GM12891 (cell line): ENCODE results near the gene ASB7.
A peak's percentile ranks its signal among the peaks of the same experiment; 100 is the strongest.

Source experiments
- DNase-seq: peaks from one replicate; pipeline ENCODE4 v3.0.0; 2011; ENCODE audit warnings: low spot score; ENCODE audit not compliant: insufficient read length
- FAIRE-seq: peaks from 2 replicates; lab custom pipeline; 2011; peaks lifted over from hg19 to GRCh38; lab: Jason Lieb, UNC
- PAX5 ChIP-seq: IDR thresholded peaks from 2 replicates; pipeline ENCODE4 v1.6.1; 2011; ENCODE audit warnings: low read length, moderate library complexity, mild to moderate bottlenecking; ENCODE audit not compliant: insufficient read depth, severe bottlenecking
- POLR2A ChIP-seq: IDR thresholded peaks from 2 replicates; pipeline ENCODE4 v1.6.1; 2011; ENCODE audit warnings: low read depth, low read length, control low read depth
- POLR2AphosphoS5 ChIP-seq: IDR thresholded peaks from 2 replicates; pipeline ENCODE4 v1.6.1; 2011; ENCODE audit warnings: low read depth, low read length, control low read depth
- POU2F2 ChIP-seq: IDR thresholded peaks from 2 replicates; pipeline ENCODE4 v1.6.1; 2011; ENCODE audit warnings: low read depth, mild to moderate bottlenecking, control low read depth, low read length, moderate library complexity
- SPI1 ChIP-seq: IDR thresholded peaks from 2 replicates; pipeline ENCODE4 v1.6.1; 2011; ENCODE audit warnings: low read depth, low read length, control low read depth
- TAF1 ChIP-seq: IDR thresholded peaks from 2 replicates; pipeline ENCODE4 v1.6.1; 2011; ENCODE audit warnings: low read depth, low read length, control low read depth

The ASB7 gene

DNA sequence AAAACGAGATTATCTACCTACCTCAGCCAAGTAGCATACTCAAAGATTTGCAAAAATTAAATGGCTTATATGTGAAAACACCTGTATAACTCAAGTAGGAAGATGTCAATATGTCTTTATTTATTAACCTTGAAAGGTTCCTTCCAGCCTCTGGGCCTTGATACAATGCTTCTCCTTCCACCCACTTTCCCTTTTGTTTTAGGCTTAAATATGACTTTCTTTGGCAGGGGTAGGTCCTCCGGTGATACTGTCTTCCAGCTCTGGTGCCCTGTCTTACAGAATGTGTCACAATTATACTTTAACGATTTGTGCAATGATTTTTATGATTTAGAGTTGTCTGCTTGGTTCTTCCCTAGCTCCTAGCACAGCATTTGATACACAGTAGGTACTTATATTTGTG is 4.5 kb upstream of the ASB7 start:
- TF ChIP-seq TAF1 (no peak), PAX5 (no peak), POU2F2 (no peak), POLR2AphosphoS5 (no peak), SPI1 (no peak), POLR2A (no peak)
- DNase-seq (no peak), FAIRE-seq (no peak)

DNA sequence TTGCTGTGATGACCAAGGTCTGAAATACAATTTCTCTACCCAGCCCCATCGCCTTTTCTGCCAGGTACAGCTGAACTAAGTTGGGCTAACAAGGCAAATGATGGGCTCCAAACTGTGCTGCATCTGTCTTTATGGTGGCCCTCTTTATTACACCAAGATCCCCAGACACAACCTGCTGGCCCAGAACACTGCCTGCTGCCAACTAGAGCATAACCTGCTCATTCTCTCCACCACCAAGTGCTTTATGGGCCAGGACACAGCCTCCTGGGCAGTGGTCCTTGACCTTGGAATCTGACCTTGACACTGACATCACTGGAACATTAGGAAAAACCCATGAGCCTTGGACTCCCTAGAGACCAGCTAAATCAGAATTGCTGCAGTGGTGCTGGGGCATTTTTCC is 3.7 kb upstream of the ASB7 start:
- FAIRE-seq = no peak
- TF ChIP-seq POLR2A = no peak
- TF ChIP-seq POU2F2 = no peak
- no peak for TF ChIP-seq TAF1
- TF ChIP-seq POLR2AphosphoS5 = no peak
- TF ChIP-seq SPI1 = no peak
- no peak for TF ChIP-seq PAX5

DNA sequence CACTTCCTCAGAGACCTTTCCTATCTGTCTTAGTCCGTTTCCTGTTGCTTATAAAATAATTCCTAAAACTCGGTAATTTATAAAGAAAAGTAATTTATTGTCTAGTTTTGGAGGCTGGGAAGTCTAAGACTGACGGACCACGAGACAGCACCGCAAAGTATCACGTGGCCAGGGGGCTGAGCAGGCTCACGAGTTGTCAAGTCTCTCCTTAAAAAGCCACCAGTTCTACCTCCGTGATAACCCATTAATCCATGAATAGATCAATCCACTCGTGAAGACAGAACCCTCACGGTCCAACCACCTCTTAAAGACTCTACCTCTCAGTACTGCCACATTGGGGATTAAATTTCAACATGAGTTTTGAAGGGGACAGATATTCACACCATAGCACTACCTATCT is 1.2 kb upstream of the ASB7 start:
- DNase-seq = no peak
- FAIRE-seq = no peak
- no peak for TF ChIP-seq POU2F2
- no peak for TF ChIP-seq TAF1
- no peak for TF ChIP-seq PAX5
- TF ChIP-seq POLR2AphosphoS5 = no peak
- no peak for TF ChIP-seq SPI1
- TF ChIP-seq POLR2A = no peak

More for the DNA sequence above, 3.7 kb upstream of the ASB7 start:
- DNase-seq = no peak

- DNase-seq = no peak
- FAIRE-seq = peak; percentile 20
- TF ChIP-seq SPI1 = no peak
- no peak for TF ChIP-seq PAX5
Observed at GRCh38 chr15:100601617-100602063, 749 bp upstream of the ASB7 start.

DNA sequence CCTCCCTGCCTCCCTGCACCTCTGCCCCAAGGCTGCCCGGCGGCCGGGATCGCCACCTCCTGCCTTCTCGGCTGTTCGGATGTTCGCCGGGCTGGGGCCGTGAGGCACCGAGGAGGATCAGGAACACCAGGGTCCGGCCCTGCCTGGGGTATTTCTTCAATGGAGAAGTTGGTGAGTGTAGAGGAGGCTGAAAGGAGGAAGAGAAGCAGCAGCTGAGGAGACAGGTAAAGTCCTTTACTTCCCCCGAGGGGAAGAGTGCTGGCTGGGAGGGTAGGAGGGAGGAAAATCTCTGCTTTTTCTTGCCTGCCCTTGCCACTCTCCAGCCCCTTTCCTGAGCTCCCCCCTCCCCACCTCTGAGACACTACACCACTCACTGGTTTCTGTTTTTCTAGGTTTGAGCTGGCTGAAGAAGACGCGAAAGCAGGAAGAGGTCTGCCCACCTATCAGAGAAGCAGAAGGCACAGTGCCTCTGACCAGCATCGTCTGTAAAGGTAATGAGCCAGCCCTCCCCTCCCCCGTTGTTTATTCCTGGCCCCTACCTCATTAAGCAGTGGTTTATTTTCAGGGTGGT is 519 bp downstream of the ASB7 start:
- peak; percentile 26 for DNase-seq
- peak; percentile 68 for TF ChIP-seq POLR2AphosphoS5
- TF ChIP-seq SPI1 = no peak; the same call in 1 of the 2 replicates
- TF ChIP-seq POU2F2 = 0 out of 2 replicates have a peak, but pooled peaks have one; percentile 28
- peak; percentile 57; the same call in 1 of the 2 replicates for TF ChIP-seq POLR2A
- peak; percentile 24; the same call in 1 of the 2 replicates for TF ChIP-seq TAF1
- TF ChIP-seq PAX5 = no peak
- FAIRE-seq = peak; percentile 87

GRCh38 chr15:100612539-100612938 is 10.2 kb downstream of the ASB7 start:
- no peak for TF ChIP-seq SPI1
- TF ChIP-seq TAF1 = no peak
- no peak for TF ChIP-seq POU2F2
- FAIRE-seq (no peak), DNase-seq (no peak)

- TF ChIP-seq POU2F2 = no peak
- no peak for TF ChIP-seq PAX5
- FAIRE-seq (no peak), DNase-seq (no peak)
Observed at GRCh38 chr15:100613208-100613607, 10.8 kb downstream of the ASB7 start.

DNA sequence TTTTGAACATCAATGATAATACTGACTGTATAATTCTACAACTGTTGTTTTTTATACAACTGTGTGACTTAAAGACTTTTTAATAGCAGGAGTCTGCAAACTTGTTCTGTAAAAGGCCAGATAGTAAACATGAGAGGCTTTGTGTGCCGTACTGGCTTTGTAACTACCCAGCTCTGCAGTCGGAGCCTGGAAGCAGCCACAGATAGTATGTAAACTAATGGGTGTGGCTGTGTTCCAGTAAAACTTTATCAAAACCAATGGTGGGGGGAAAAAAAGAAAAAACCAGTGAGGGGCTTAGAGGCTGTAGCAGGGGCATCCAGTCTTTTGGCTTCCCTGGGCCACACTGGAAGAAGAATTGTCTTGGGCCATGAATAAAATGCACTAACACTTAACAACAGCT is 11.9 kb downstream of the ASB7 start:
- no peak for DNase-seq
- FAIRE-seq = no peak
- TF ChIP-seq POU2F2 = no peak
- no peak for TF ChIP-seq POLR2AphosphoS5
- no peak for TF ChIP-seq PAX5
- TF ChIP-seq SPI1 = no peak

- no peak for TF ChIP-seq PAX5
- no peak for TF ChIP-seq TAF1
- TF ChIP-seq POLR2A = no peak
- no peak for TF ChIP-seq POU2F2
- TF ChIP-seq SPI1 = no peak
- TF ChIP-seq POLR2AphosphoS5 = no peak
- DNase-seq (no peak), FAIRE-seq (no peak)
Observed at GRCh38 chr15:100614918-100615317, 12.5 kb downstream of the ASB7 start.

DNA sequence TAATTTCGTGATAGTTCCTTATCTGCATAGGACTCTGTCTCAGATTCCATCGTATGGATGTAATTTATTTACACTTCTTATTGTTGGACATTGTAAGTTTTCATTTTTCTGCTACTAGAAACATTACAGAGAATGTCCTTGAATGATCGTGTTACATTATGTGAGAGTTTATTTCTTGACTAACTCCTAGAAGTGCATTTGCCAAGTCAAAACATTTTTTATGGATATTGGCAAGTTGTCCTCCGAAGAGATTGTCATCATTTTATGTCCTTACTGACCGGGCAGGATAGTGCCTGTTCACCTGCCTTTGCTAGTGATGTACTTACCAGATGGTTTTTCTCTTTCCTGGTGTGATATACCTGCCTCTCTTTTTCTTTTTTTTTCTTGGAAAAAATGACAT is 13.4 kb downstream of the ASB7 start:
- no peak for DNase-seq
- no peak for FAIRE-seq
- no peak for TF ChIP-seq POLR2AphosphoS5
- no peak for TF ChIP-seq TAF1
- no peak for TF ChIP-seq SPI1
- TF ChIP-seq POU2F2 = no peak
- TF ChIP-seq POLR2A = no peak
- no peak for TF ChIP-seq PAX5

- TF ChIP-seq POLR2AphosphoS5 (no peak), POLR2A (no peak), POU2F2 (no peak), PAX5 (no peak), TAF1 (no peak), SPI1 (no peak)
- FAIRE-seq (no peak), DNase-seq (no peak)
Observed at GRCh38 chr15:100616700-100617099, 14.3 kb downstream of the ASB7 start.
